Measurements from ENCODE around the gene REN. TPM values are rescaled to one million over a fixed set of nuclear protein-coding genes. Genes with fewer than 3 reads are reported as not detected.
A peak's percentile ranks its signal among the peaks of the same experiment; 100 is the strongest.

REN gene
- total RNA-seq, 3 donors from 2014 or later = 0.26 to 0.87 TPM; not detected in 1

- H3K9me3 ChIP-seq = no peaks in the 10 kb centered on the region
- DNase-seq (no peak), ATAC-seq (no peak)
- peaks cover under 1% of the 10 kb centered on the region for H3K4me1 ChIP-seq (ENCODE audit: low read depth)
- intact Hi-C loops (cut with DNase I, micrococcal nuclease) = no loop called here
- no peaks in the 10 kb centered on the region for H3K36me3 ChIP-seq (ENCODE audit: low read depth)
- no peak overlapping the region for H3K4me3 ChIP-seq
- no peak for TF ChIP-seq CTCF (IDR thresholded peaks at IDR 0.05)
Measured at GRCh38 chr1:204201348-204202040, 35.4 kb upstream of the REN start.

- intact Hi-C loops (cut with DNase I, micrococcal nuclease) = no loop called here
- H3K9me3 ChIP-seq = no peaks in the 10 kb centered on the region
- no peak for ATAC-seq
- DNase-seq = no peak
- no peaks in the 10 kb centered on the region for H3K4me1 ChIP-seq (ENCODE audit: low read depth)
- no peak for TF ChIP-seq CTCF (IDR thresholded peaks at IDR 0.05)
- no peak overlapping the region for H3K4me3 ChIP-seq
- no peaks in the 10 kb centered on the region for H3K36me3 ChIP-seq (ENCODE audit: low read depth)
Measured at GRCh38 chr1:204199579-204199978, 33.4 kb upstream of the REN start.

GRCh38 chr1:204198348-204199340 lies 32.5 kb upstream of the REN start:
- ATAC-seq (peak; percentile 22), DNase-seq (no peak)
- H3K4me1 ChIP-seq (ENCODE audit: low read depth) = no peaks in the 10 kb centered on the region
- intact Hi-C loops (cut with DNase I, micrococcal nuclease) = no loop called here
- no peak overlapping the region for H3K4me3 ChIP-seq
- H3K36me3 ChIP-seq (ENCODE audit: low read depth) = no peaks in the 10 kb centered on the region
- no peaks in the 10 kb centered on the region for H3K9me3 ChIP-seq
- no peak for TF ChIP-seq CTCF (IDR thresholded peaks at IDR 0.05)

GRCh38 chr1:204197068-204197467 lies 30.9 kb upstream of the REN start:
- no peaks in the 10 kb centered on the region for H3K36me3 ChIP-seq (ENCODE audit: low read depth)
- ATAC-seq (no peak), DNase-seq (no peak)
- H3K4me3 ChIP-seq = no peak overlapping the region
- intact Hi-C loops (cut with DNase I, micrococcal nuclease) = no loop called here
- no peaks in the 10 kb centered on the region for H3K9me3 ChIP-seq
- peaks cover 3% of the 10 kb centered on the region for H3K4me1 ChIP-seq (ENCODE audit: low read depth)
- TF ChIP-seq CTCF (IDR thresholded peaks at IDR 0.05) = no peak

GRCh38 chr1:204196068-204196795 lies 30.1 kb upstream of the REN start, which contains the start of gene KISS1:
KISS1 (minus strand) TSS chr1:204196491; CDS start chr1:204192876, 3,615 bp downstream.
- TF ChIP-seq CTCF (IDR thresholded peaks at IDR 0.05) = no peak
- Histone ChIP-seq H3K9me3 (no peaks in the 10 kb centered on the region), H3K4me3 (no peak within 1 kb of the TSS), H3K4me1 (ENCODE audit: low read depth) (peaks cover 3% of the 10 kb centered on the region), H3K36me3 (ENCODE audit: low read depth) (no peaks in the 10 kb centered on the region)
- ATAC-seq = no peak
- DNase-seq = no peak
- intact Hi-C loops (cut with DNase I, micrococcal nuclease) = no loop called here
